HG03060 (cell line): ENCODE data around the gene HDAC9.
"Not testable (repeated sequence)": the region's sequence is repeated elsewhere in the genome, so short reads cannot be mapped to it uniquely, and the experiment has no call there.

ENCODE experiments used
- ATAC-seq: cut with Tn5 transposase; IDR thresholded peaks from one replicate; pipeline ENCODE4 v1.9.1; 2021; ENCODE audit warnings: low read depth, moderate number of reproducible peaks; ENCODE audit not compliant: unreplicated experiment

HDAC9 gene

DNA sequence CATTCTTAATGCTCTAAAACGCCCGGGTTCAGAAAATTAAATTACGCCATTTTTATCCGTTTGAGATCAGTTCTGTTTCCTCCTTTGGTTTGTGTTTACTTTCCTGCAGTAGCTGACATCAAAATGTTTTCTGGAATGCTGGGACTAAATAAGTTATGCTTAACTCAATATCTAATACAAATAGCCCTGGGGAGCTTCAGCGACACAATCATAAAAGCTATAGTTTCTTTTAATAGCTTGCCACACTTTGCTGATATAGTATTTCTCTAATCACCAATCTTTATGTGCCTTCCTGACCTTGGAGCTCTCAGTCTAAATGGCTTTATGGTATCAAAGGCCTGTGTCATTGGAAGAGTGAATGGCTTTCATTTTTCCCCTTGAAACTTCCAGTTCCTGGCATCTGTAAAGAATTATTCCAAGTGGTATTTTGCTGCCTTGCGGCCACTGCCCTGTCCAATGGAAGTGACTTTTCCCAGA is 202.7 kb downstream of the HDAC9 start:
- ATAC-seq = no peak

DNA sequence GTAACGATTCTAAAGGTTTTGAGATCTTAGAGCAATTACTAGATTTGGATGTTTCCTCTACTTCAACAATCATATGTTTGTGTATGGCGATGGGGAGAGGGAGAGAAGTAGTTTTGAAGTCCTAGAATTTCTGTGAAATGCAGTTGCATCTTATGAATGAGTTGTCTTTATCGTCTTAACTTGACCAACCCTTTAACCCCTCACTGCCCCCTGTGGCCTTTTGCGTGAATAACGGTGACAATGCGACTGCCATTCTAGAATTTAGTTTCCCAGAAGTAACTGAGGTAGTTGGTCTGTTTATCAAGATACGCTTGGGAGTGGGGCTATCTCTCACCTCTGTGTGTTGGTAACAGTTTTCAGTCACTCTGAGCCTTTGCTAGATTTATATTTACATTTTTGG is 204.6 kb downstream of the HDAC9 start:
- ATAC-seq = no peak

GRCh38 chr7:18702071-18702829 is 206.7 kb downstream of the HDAC9 start:
- ATAC-seq = no peak

- no peak for ATAC-seq
These were observed 208.1 kb downstream of the HDAC9 start for GRCh38 chr7:18703685-18704084.

- ATAC-seq = no peak
These were observed 211.1 kb downstream of the HDAC9 start for GRCh38 chr7:18706670-18707069.

GRCh38 chr7:18708204-18708603 is 212.7 kb downstream of the HDAC9 start:
- ATAC-seq = no peak

- ATAC-seq = no peak
These were observed 220.4 kb downstream of the HDAC9 start for GRCh38 chr7:18715988-18716387.

- ATAC-seq = no peak
These were observed 225.9 kb downstream of the HDAC9 start for GRCh38 chr7:18721429-18721828.

DNA sequence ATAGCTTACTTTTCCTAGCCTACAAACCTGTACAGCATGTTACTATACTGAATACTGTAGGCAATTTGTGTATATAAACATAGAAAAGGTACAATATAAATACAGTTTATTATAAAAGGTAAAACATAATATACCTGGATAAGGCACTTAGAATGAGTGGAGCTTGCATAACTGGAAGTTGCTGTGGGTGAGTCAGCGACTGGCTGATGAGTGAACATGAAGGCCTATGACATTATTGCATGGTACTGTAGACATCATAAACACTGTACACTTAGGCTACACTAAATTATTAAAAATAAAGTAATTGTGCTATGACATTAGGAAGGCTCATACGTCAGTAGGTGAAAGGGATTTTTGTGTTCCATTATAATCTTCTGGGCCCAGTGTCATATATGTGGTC is 228.8 kb downstream of the HDAC9 start:
- no peak for ATAC-seq

- ATAC-seq = no peak
These were observed 231.7 kb downstream of the HDAC9 start for GRCh38 chr7:18727115-18727870.

DNA sequence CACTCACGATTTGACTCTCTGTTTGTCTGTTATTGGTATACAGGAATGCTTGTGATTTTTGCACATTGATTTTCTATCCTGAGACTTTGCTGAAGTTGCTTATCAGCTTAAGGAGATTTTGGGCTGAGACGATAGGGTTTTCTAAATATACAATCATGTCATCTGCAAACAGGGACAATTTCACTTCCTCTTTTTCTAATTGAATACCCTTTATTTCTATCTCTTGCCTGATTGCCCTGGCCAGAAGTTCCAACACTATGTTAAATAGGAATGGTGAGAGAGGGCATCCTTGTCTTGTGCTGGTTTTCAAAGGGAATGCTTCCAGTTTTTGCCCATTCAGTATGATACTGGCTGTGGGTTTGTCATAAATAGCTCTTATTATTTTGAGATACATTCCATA is 240.5 kb downstream of the HDAC9 start:
- not testable (repeated sequence) for ATAC-seq

GRCh38 chr7:18740579-18740988 is 245.0 kb downstream of the HDAC9 start:
- ATAC-seq = no peak

DNA sequence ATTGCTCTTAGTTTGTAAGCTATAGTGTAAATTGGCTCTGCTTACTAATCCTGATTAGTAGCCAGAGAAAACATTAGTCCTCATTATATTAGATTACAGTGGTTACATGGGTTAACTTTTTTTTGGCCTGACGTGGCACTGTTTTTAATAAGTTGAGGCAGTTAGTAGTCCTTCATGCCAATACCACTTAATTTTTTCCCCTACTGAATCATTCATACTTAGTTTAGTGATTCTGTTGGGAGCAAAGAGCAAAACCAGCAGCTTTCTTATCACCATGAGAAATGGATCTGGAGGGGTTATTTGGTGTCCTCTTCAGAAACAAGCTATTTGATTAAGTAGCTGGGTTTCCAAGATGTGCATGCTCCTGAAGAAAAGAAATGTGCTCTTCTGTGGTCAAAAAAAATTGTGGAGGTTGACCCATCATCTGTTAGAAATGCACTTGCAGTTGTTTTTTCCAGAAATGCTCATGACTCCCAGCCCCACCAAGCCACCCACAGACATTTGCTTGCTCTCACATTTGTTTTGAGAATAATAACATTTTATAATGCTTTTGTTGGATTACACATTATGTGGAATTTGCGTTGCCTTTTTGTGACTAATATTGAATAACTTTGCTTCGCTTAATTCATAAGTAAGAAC is 258.5 kb downstream of the HDAC9 start:
- ATAC-seq = no peak

GRCh38 chr7:18754766-18755165 is 259.2 kb downstream of the HDAC9 start:
- ATAC-seq = no peak

DNA sequence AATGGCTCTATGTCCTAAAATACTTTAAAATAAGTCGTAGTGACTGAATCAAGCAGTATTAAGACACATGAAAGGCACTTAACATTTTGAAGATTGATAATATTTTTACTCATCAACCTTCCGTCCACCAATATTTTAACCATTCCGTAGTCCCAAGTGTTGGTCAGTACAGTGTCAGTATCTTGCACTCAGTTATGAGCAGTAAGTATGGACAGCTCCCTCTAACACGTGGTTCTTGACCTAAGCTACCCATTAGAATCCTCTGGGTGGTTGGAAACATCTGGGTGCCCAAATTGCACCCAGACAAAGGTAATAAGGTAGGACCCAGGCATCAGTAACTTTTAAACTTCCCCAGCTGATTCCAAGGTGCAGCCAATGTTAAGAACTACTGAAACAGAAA is 260.2 kb downstream of the HDAC9 start:
- no peak for ATAC-seq

DNA sequence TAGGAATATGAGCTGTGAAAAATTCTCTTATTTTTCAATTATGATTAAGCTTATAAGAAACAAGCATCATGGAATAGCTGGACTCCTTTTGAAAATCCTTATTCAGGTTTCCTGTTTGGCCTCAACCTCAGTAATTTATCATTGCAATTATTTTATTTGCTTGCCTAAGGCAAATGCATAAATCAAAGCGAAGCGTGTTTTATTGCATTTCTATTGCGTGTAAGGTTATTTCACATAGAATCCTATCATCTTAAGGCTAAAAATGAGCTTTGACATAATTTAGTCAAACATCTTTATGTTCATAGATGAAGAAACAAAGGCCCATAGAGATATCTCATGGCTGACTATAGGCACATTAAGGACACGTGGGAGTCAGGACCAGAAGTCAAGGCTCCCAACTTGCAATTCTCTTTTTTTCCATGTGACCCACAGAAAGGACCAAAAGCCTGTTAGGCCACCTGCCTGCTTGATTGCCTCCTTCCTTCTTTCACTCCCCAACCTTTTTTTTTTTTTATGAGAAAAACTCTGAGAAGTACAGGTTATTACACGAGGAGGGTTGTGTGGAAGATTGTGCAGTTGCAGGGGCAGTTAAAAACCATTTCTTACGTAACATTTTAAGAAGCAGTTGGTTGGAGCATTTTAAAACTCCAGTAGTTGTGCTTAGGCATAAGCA is 261.0 kb downstream of the HDAC9 start:
- no peak for ATAC-seq

DNA sequence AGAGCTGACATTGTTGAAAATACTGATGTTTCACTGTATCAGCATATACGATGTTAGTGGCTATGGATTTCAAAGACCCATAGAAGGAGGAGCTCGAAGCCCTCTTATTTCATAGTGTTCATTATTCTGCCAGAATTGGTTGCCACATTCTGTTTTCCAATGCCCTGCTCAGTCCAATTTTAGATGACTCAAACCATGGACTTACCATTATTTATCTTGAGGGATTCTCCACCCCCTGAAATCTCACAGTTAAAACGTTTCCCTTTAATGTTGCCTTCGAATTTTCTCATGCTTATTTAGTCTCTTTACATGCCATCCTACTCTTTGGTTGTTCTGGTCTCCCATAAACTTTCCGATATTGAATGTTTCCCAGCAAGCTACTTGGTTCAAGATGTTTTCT is 264.5 kb downstream of the HDAC9 start:
- ATAC-seq = no peak

- no peak for ATAC-seq
These were observed 265.3 kb downstream of the HDAC9 start for GRCh38 chr7:18760631-18761445.

DNA sequence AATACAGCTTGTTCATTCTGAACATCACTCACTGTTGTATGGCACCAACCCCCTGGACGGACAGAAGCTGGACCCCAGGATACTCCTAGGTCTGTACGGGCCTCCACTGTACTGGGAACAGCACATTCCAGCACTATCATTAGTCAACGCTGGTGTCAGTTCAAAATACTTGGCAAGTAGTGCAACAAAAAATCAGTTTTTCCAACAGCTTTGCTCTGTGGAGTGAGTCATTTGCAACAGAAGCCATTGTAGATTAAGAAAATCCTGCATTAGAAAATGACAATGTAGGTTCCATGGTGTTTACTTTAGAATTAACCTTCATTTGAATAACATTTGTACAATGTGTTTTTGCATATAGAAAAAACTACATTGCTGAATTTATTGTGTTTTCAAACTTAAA is 266.6 kb downstream of the HDAC9 start:
- ATAC-seq = no peak

DNA sequence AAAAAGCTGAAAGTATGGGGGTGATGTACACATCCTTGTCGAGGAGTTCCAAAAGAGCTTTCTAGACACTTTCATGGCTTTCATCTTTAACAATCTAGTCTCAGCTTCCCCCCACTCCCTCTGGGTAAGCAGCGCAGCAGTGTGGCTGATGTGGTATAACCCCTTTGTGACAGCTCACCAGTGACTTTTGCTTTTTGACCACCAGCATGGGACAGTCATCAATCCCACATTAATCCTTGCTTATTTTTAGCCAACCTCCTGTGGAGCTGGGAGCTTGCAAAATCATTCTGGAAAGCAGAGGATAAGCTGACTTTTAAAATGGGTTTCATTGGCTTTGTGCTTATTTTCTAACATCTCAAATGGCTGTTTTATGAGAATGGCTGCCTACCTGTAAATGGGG is 272.7 kb downstream of the HDAC9 start:
- ATAC-seq = no peak
